HepG2 (cell line): ENCODE results near the gene CASKIN2.

Experiments
- CCDC6 ChIP-seq: sonication (generic); formaldehyde crosslinking; IDR thresholded peaks from 2 replicates; pipeline ENCODE4 v1.8.1; 2022; ENCODE audit warnings: mild to moderate bottlenecking, missing genetic modification reagents, moderate library complexity
- CTCF ChIP-seq: sonication (generic); formaldehyde crosslinking; IDR thresholded peaks from 2 replicates; pipeline ENCODE4 v1.5.0; 2020; ENCODE audit warnings: mild to moderate bottlenecking, missing genetic modification reagents, moderate library complexity
- FOXP4 ChIP-seq: sonication (generic); formaldehyde crosslinking; IDR thresholded peaks from 2 replicates; pipeline ENCODE4 v1.4.0; 2020; ENCODE audit warnings: missing genetic modification reagents
- JUND ChIP-seq: sonication (generic); formaldehyde crosslinking; IDR thresholded peaks from 2 replicates; pipeline ENCODE4 v1.8.0; 2022; ENCODE audit warnings: mild to moderate bottlenecking, missing genetic modification reagents
- MYNN ChIP-seq: sonication (generic); formaldehyde crosslinking; IDR thresholded peaks from 2 replicates; pipeline ENCODE4 v1.4.0; 2020; ENCODE audit warnings: mild to moderate bottlenecking, low read depth, missing genetic modification reagents
- POLR2AphosphoS5 ChIP-seq: IDR thresholded peaks from 2 replicates; pipeline ENCODE4 v1.6.1; 2012; ENCODE audit warnings: low read depth, low read length
- SP2 ChIP-seq: sonication (generic); formaldehyde crosslinking; IDR thresholded peaks from 2 replicates; pipeline ENCODE4 v1.5.1; 2020; ENCODE audit warnings: mild to moderate bottlenecking, missing genetic modification reagents
- STAT5B ChIP-seq: sonication (generic); formaldehyde crosslinking; IDR thresholded peaks from 2 replicates; pipeline ENCODE4 v1.4.0; 2020; ENCODE audit warnings: missing genetic modification reagents
- TBP ChIP-seq: sonication (generic); formaldehyde crosslinking; IDR thresholded peaks from 2 replicates; pipeline ENCODE4 v1.5.0; 2020; ENCODE audit warnings: missing genetic modification reagents
- TFAP4 ChIP-seq: sonication (generic); IDR thresholded peaks from 2 replicates; pipeline ENCODE4 v1.6.1; 2016; ENCODE audit warnings: low read depth, borderline replicate concordance
- ZNF501 ChIP-seq: sonication (generic); formaldehyde crosslinking; IDR thresholded peaks from 2 replicates; pipeline ENCODE4 v1.5.1; 2020; ENCODE audit warnings: mild to moderate bottlenecking, moderate library complexity, missing genetic modification reagents

- TF ChIP-seq ZNF501 (CRISPR knock-in tag) (no peak), SP2 (CRISPR knock-in tag) (no peak), CTCF (no peak), MYNN (CRISPR knock-in tag) (no peak), CCDC6 (CRISPR knock-in tag) (no peak), JUND (CRISPR knock-in tag) (no peak), TFAP4 (no peak), FOXP4 (no peak), TBP (CRISPR knock-in tag) (no peak), STAT5B (CRISPR knock-in tag) (no peak), POLR2AphosphoS5 (no peak)
Observed at GRCh38 chr17:75501378-75502071, 13.8 kb downstream of the CASKIN2 start.
